ENCODE data around the gene LARGE1. TPM values are rescaled to one million over a fixed set of nuclear protein-coding genes. Genes with fewer than 3 reads are reported as not detected.

The LARGE1 gene
- total and polyA plus RNA-seq, 2 of the 13 experiments (the other 11 are each of a cell fraction or from before 2014, with no cell fraction given) = 8.4 to 11.0 TPM

GRCh38 chr22:33337524-33337923 lies 582.8 kb downstream of the LARGE1 start:
- Histone ChIP-seq H3K27ac (ENCODE audit: extremely low read length, insufficient read depth, low read length) (peak overlapping the region; percentile 93), H3K4me2 (ENCODE audit: low read depth, low read length) (no peak overlapping the region), H3K4me3 (replicated peaks in 1 of 3; ENCODE audit: insufficient read depth in 1 of 3, low read depth in 2 of 3, low read length in 3 of 3) (no peak overlapping the region), H3K79me2 (ENCODE audit: insufficient read depth, low read length) (no peaks in the 10 kb centered on the region), H3K9ac (ENCODE audit: insufficient read depth, low read depth, low read length) (no peak overlapping the region; the same call in 1 of the 2 replicates), H3K4me1 (ENCODE audit: insufficient read depth, low read length) (peaks cover 91% of the 10 kb centered on the region), H2AFZ (ENCODE audit: low read length) (no peak overlapping the region), H4K20me1 (ENCODE audit: insufficient read depth, low read length) (no peaks in the 10 kb centered on the region), H3K9me3 (ENCODE audit: low read length) (no peaks in the 10 kb centered on the region), H3K36me3 (replicated peaks in 1 of 2; ENCODE audit: control insufficient read depth in 1 of 2, insufficient read depth in 2 of 2, low read length in 2 of 2) (peaks cover 0 to 6% of the 10 kb centered on the region in 2 experiments; a peak in 2 of 5 replicates), H3K27me3 (ENCODE audit: control insufficient read depth in 1 of 2, insufficient read depth in 2 of 2, low read length in 2 of 2) (no peaks in the 10 kb centered on the region)
- FAIRE-seq (no peak), ATAC-seq (no peak), DNase-seq (ENCODE audit: low spot score) (no peak)
- TF ChIP-seq KDM5B (CRISPR knock-in tag; IDR thresholded peaks at IDR 0.05; ENCODE audit: borderline replicate concordance) (no peak), ZMYM4 (CRISPR knock-in tag; IDR thresholded peaks at IDR 0.05) (0 out of 2 replicates have a peak, but pooled peaks have one; percentile 26), ZNF17 (CRISPR knock-in tag; IDR thresholded peaks at IDR 0.05) (no peak), ZNF687 (CRISPR knock-in tag; IDR thresholded peaks at IDR 0.05) (peak; percentile 52)
- CTCF ChIA-PET (ENCODE audit: low intra/inter-chr PET ratio, low total read pairs) = no interaction called here
- no TSS peak for BruUV-seq (replicated peaks)
- in situ Hi-C loops (cut with HindIII; ENCODE audit: extremely low pct_ligation_motif_present, low pct_unique_long_range_greater_than_20kb) (no loop called here), intact Hi-C loops (cut with micrococcal nuclease; ENCODE audit: unreplicated experiment) (loop anchor here (10.0 kb wide), 1 partner anchor 237 kb away; no protein-coding TSS in a partner anchor)
- WGBS (ENCODE audit: low lambda C conversion rate) = 97% methylated on average over 6 of the region's 10 CpGs
- POLR2A ChIA-PET = no interaction called here
